ENCODE measurements around the gene TEX55. TPM values are rescaled to one million over a fixed set of nuclear protein-coding genes. Genes with fewer than 3 reads are reported as not detected.
"Not testable (repeated sequence)": the region's sequence is repeated elsewhere in the genome, so short reads cannot be mapped to it uniquely, and the experiment has no call there.

The TEX55 gene
- total and polyA plus RNA-seq, 9 donors = not detected

- intact Hi-C loops (cut with DNase I) = no loop called here
- no peak overlapping the region for H3K27ac ChIP-seq
- no peaks in the 10 kb centered on the region for H3K4me1 ChIP-seq (ENCODE audit: insufficient read depth)
- TF ChIP-seq CTCF (IDR thresholded peaks at IDR 0.05) = no peak
- TF ChIP-seq POLR2A (IDR thresholded peaks at IDR 0.05) = no peak
- no peak for TF ChIP-seq EP300 (IDR thresholded peaks at IDR 0.05)
- no peaks in the 10 kb centered on the region for H3K9me3 ChIP-seq
- H3K27me3 ChIP-seq = no peaks in the 10 kb centered on the region
- H3K4me3 ChIP-seq = no peak overlapping the region
- H3K36me3 ChIP-seq = no peaks in the 10 kb centered on the region
- DNase-seq = no peak
- 87 to 90% (median 87%) methylated on average over 4 of the region's 4 CpGs for WGBS, 3 donors
Observed at GRCh38 chr3:119104031-119104430, 41.9 kb upstream of the TEX55 start.

GRCh38 chr3:119118330-119118729 lies 27.6 kb upstream of the TEX55 start:
- H3K27ac ChIP-seq; H3K4me3 ChIP-seq; DNase-seq; H3K9me3 ChIP-seq; H3K27me3 ChIP-seq; H3K36me3 ChIP-seq; intact Hi-C loops (cut with DNase I); H3K4me1 ChIP-seq (ENCODE audit: insufficient read depth): not testable (repeated sequence)
- whole genome bisulfite sequencing, 3 donors = 36 to 70% (median 58%) methylated on average over 3 of the region's 3 CpGs

- Histone ChIP-seq H3K4me3 (no peak overlapping the region), H3K4me1 (ENCODE audit: insufficient read depth) (no peaks in the 10 kb centered on the region), H3K27ac (no peak overlapping the region), H3K9me3 (peaks cover 0 to 8% of the 10 kb centered on the region in 2 donors), H3K36me3 (no peaks in the 10 kb centered on the region), H3K27me3 (no peaks in the 10 kb centered on the region)
- intact Hi-C loops (cut with DNase I) = no loop called here
- no peak for DNase-seq
- 75 to 78% (median 75%) methylated on average over 2 of the region's 2 CpGs for WGBS, 3 donors
- TF ChIP-seq POLR2A (IDR thresholded peaks at IDR 0.05) (no peak), EP300 (IDR thresholded peaks at IDR 0.05) (no peak), CTCF (IDR thresholded peaks at IDR 0.05) (no peak)
Observed at GRCh38 chr3:119120480-119120879, 25.5 kb upstream of the TEX55 start.

- 32 to 52% (median 49%) methylated on average over 3 of the region's 3 CpGs for WGBS, 3 donors
- no peak for DNase-seq
- H3K4me1 ChIP-seq (ENCODE audit: insufficient read depth) = no peaks in the 10 kb centered on the region
Observed at GRCh38 chr3:119122350-119122749, 23.6 kb upstream of the TEX55 start.

GRCh38 chr3:119125342-119125741 lies 20.6 kb upstream of the TEX55 start:
- TF ChIP-seq POLR2A (IDR thresholded peaks at IDR 0.05) = no peak
- TF ChIP-seq CTCF (IDR thresholded peaks at IDR 0.05) = no peak
- no peak for TF ChIP-seq EP300 (IDR thresholded peaks at IDR 0.05)
- Histone ChIP-seq H3K9me3 (no peaks in the 10 kb centered on the region), H3K27ac (no peak overlapping the region), H3K36me3 (no peaks in the 10 kb centered on the region), H3K27me3 (no peaks in the 10 kb centered on the region), H3K4me3 (no peak overlapping the region), H3K4me1 (ENCODE audit: insufficient read depth) (no peaks in the 10 kb centered on the region)
- intact Hi-C loops (cut with DNase I) = no loop called here
- 91 to 93% (median 91%) methylated on average over 10 of the region's 10 CpGs for WGBS, 3 donors
- no peak for DNase-seq

More at GRCh38 chr3:119122350-119122749, 23.6 kb upstream of the TEX55 start:
- H3K9me3 ChIP-seq = peaks cover 0 to 8% of the 10 kb centered on the region in 2 donors
- H3K4me3 ChIP-seq = no peak overlapping the region
- no peak overlapping the region for H3K27ac ChIP-seq
- no peaks in the 10 kb centered on the region for H3K36me3 ChIP-seq
- intact Hi-C loops (cut with DNase I) = no loop called here
- no peaks in the 10 kb centered on the region for H3K27me3 ChIP-seq
- TF ChIP-seq CTCF (IDR thresholded peaks at IDR 0.05) (no peak), EP300 (IDR thresholded peaks at IDR 0.05) (no peak), POLR2A (IDR thresholded peaks at IDR 0.05) (no peak)
